Cardiac muscle cell (in vitro differentiated cells and primary cell): Measurements from ENCODE around the gene MOG. TPM values are rescaled to one million over a fixed set of nuclear protein-coding genes. Genes with fewer than 3 reads are reported as not detected.

Experiments
- DNase-seq, 2 donors: peaks; one replicate each; pipeline versions ENCODE4 v3.0.0 to v3.0.0-alpha.2; 2010 to 2017; ENCODE audit warnings: low read depth in 1 of 2, low spot score in 1 of 2
- H3K27ac ChIP-seq: fragments of 200-600 bp; sonication (generic); 2 replicates; pipeline ENCODE4 v1.5.1; 2016
- H3K27me3 ChIP-seq: fragments of 200-600 bp; sonication (generic); 2 replicates; pipeline ENCODE4 v1.6.0; 2016; ENCODE audit warnings: control low read depth
- H3K36me3 ChIP-seq: fragments of 200-600 bp; sonication (generic); 2 replicates; pipeline ENCODE4 v1.5.1; 2016; ENCODE audit warnings: control low read depth
- H3K4me1 ChIP-seq: fragments of 200-600 bp; sonication (generic); 2 replicates; pipeline ENCODE4 v1.8.1; 2017; ENCODE audit warnings: low read depth, mild to moderate bottlenecking, mixed run types
- H3K4me3 ChIP-seq: fragments of 200-600 bp; sonication (generic); 2 replicates; pipeline ENCODE4 v1.5.1; 2016; ENCODE audit warnings: mild to moderate bottlenecking
- H3K9me3 ChIP-seq: fragments of 200-600 bp; sonication (generic); 2 replicates; pipeline ENCODE4 v1.5.1; 2017; ENCODE audit warnings: low read depth, mild to moderate bottlenecking, control low read depth
- CTCF ChIP-seq: IDR thresholded peaks from 2 replicates; pipeline ENCODE4 v1.5.1; 2012; ENCODE audit warnings: low read depth, mild to moderate bottlenecking, low read length
- polyA plus RNA-seq: library from polyadenylated mRNA; unstranded; fragments of >200 nt; fragmentation: Nextera tagmentation; extraction: Ambion mirVana; gene quantifications from 2 replicates; pipeline ENCODE4 v1.2.1, GENCODE V29; 2016
- total RNA-seq: library from RNA; depleted of rRNA; stranded (reverse); fragments of >200 nt; gene quantifications from 2 replicates; pipeline ENCODE4 v1.2.3, GENCODE V29; 2016

MOG gene
- total and polyA plus RNA-seq, 2 experiments from 2014 or later: 1.8 to 2.4 TPM

- peak overlapping the region; percentile 65 for H3K4me3 ChIP-seq
- DNase-seq: peak; percentile 77 to 82
- H3K36me3 ChIP-seq: no peaks in the 10 kb centered on the region
- no peaks in the 10 kb centered on the region for H3K27me3 ChIP-seq
- no peaks in the 10 kb centered on the region for H3K4me1 ChIP-seq
- H3K9me3 ChIP-seq: no peaks in the 10 kb centered on the region
- H3K27ac ChIP-seq: peak overlapping the region; percentile 84
- TF ChIP-seq CTCF: no peak
These were observed 24.8 kb upstream of the MOG start for GRCh38 chr6:29631860-29632731.

- Histone ChIP-seq H3K9me3 (no peaks in the 10 kb centered on the region), H3K4me1 (no peaks in the 10 kb centered on the region), H3K4me3 (peak within 1 kb of the TSS; percentile 65), H3K27me3 (no peaks in the 10 kb centered on the region), H3K27ac (peak within 1 kb of the TSS; percentile 84), H3K36me3 (no peaks in the 10 kb centered on the region)
- no peak for TF ChIP-seq CTCF
- peak; percentile 94 to 95 for DNase-seq
These were observed 23.9 kb upstream of the MOG start, which contains the start of gene GABBR1 for GRCh38 chr6:29632789-29633533. TSS of gene GABBR1 (minus strand) at chr6:29633183. CDS start at chr6:29632385, 798 bp downstream.

- DNase-seq: no peak
- peak overlapping the region; percentile 84 for H3K27ac ChIP-seq
These were observed 23.4 kb upstream of the MOG start for GRCh38 chr6:29633534-29633905.

GRCh38 chr6:29637247-29637646, 19.6 kb upstream of the MOG start:
- Histone ChIP-seq H3K36me3 (no peaks in the 10 kb centered on the region), H3K9me3 (no peaks in the 10 kb centered on the region), H3K27ac (no peak overlapping the region), H3K4me1 (no peaks in the 10 kb centered on the region), H3K27me3 (no peaks in the 10 kb centered on the region), H3K4me3 (no peak overlapping the region)
- no peak for DNase-seq
- TF ChIP-seq CTCF: no peak

More at GRCh38 chr6:29633534-29633905, 23.4 kb upstream of the MOG start:
- no peaks in the 10 kb centered on the region for H3K36me3 ChIP-seq
- no peaks in the 10 kb centered on the region for H3K9me3 ChIP-seq
- no peaks in the 10 kb centered on the region for H3K4me1 ChIP-seq
- H3K27me3 ChIP-seq: no peaks in the 10 kb centered on the region
- H3K4me3 ChIP-seq: peak overlapping the region; percentile 65
- TF ChIP-seq CTCF: no peak

- no peak overlapping the region for H3K4me3 ChIP-seq
- H3K27me3 ChIP-seq: no peaks in the 10 kb centered on the region
- no peak for TF ChIP-seq CTCF
- DNase-seq: no peak
- no peaks in the 10 kb centered on the region for H3K9me3 ChIP-seq
- H3K27ac ChIP-seq: no peak overlapping the region
- no peaks in the 10 kb centered on the region for H3K36me3 ChIP-seq
- no peaks in the 10 kb centered on the region for H3K4me1 ChIP-seq
These were observed 15.3 kb upstream of the MOG start for GRCh38 chr6:29641430-29642148.
